MV-4-11 (cell line): Measurements from ENCODE around the gene C4BPB.
A peak's percentile ranks its signal among the peaks of the same experiment; 100 is the strongest.
"Not testable (repeated sequence)": the region's sequence is repeated elsewhere in the genome, so short reads cannot be mapped to it uniquely, and the experiment has no call there.

Experiments used
- DNase-seq: peaks from one replicate; lab custom pipeline; 2025; lab: John Stamatoyannopoulos, UW

C4BPB gene, protein sequence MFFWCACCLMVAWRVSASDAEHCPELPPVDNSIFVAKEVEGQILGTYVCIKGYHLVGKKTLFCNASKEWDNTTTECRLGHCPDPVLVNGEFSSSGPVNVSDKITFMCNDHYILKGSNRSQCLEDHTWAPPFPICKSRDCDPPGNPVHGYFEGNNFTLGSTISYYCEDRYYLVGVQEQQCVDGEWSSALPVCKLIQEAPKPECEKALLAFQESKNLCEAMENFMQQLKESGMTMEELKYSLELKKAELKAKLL

DNA sequence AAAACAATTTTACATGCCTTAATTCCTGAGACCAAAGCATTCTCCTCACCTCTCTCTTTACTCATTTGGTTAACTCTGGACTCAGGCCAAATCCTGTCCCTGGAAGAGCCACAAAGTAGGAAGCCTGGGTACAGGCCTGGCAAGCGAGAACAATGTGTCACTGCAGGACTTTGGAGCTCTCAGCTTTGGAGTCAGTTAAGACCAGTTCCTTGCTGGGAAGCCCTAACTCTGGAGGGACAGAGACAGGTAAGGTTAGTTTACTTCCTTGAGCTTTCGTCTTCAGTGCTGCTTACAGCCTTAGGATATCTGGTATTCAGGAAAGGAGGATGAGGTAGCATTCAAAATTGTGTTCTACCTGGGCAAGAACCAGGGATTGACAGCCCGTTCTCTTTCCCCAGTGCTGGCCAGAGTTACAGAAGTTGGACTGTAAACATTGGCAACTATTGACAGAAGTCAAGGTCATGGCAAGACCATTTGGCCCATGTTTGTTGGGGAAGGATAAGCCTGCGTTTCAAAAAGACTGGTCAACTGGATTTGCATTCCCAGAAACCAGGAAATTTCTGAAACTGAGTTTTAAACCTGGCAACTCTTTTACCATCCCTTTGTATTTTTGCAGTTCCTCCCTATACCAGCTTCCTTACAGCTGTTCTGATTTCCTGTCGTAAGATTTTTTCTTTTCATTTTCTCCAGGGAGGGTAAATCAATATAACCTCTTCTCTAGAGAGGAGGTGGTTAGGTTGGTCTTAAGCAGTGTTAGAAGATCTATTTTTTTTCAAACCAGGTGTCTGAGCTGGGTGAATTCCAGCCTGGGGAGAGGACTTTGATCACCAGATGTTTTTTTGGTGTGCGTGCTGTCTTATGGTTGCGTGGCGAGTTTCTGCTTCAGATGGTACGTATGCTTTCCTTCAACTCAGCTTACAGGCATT is at the start of gene C4BPB:
C4BPB (plus strand) TSS at position 160 of the 926 bp plus-strand sequence; CDS start at position 832, 672 bp downstream.
- no peak for DNase-seq

DNA sequence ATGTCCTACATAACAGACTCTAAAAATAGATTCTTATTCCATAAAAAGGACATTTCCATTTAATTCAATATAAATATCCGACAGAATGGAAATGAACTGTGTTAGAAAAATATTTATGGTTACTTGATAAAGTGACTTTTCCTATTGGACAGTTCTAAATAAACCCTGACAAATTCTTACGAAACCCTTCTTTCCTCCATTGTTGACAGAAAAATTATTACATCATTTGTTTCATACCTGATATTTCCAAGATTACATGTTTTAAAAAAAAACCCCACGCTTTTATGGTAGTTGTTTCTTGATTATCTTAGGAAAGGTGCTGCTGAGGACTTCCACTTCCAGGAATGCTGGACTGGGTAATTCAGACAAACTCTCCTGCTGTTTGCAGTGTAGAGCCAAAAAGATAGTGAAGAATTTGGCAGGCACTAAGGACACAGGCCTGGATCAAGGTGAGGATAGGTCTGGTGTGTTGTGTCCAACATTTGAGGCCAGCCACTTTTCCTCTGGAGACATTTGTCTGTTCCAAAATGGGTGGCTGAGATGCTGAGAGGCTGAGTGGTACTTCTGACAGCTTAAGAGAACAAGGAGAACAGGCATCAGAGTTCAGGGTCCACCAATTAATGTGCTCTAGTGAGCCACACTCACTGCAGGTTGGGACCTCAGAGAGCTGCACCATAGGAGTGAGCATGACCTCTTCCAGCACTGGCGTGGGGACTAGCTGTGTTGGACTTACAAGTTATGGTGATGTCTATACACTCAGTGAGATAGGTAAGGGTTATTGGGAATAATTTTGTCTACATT is 49.1 kb upstream of the C4BPB start:
- DNase-seq = no peak

DNA sequence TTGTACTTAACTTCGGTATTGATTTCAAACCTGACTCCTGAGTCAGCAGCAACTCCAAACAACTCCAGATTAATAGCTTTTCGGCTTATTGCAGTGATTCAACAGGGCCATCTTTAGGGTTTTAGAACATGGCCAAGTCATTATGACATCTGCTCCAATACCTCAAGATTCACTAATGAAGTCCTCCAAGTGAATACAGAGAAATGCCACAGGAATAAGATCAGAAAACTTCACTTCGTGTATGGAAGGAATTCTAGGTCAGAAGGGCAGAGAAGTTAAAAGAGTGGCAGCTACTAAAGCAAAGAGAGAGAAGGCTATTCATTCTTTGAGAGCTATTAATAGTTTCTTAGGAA is 48.5 kb upstream of the C4BPB start:
- no peak for DNase-seq

DNA sequence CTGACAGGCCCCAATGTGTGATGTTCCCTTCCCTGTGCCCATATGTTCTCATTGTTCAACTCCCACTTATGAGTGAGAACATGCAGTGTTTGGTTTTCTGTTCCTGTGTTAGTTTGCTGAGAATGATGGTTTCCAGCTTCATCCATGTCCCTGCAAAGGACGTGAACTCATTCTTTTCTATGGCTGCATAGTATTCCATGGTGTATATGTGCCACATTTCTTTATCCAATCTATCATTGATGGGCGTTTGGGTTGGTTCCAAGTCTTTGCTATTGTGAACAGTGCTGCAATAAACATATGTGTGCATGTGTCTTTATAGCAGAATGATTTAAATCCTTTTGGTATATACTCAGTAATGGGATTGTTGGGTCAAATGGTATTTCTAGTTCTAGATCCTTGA is 47.3 kb upstream of the C4BPB start:
- not testable (repeated sequence) for DNase-seq

DNA sequence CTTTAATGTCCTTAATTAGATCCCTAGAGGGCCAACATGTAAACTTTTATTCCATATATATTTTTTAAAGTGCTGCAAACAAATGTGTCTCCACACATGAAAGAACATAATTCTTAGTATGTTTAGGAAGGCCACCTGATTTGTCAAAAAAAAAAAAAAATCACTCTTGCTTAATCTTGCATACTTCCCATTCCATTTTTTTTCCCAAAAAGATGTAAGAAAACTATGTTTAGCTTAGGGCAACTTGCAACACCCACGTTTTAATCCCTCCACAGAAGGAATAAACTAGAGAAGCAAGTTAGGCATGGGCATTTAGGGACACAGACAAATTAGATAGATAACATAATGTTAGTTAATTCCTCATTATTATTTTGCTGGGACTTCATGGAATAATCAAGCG is 43.2 kb upstream of the C4BPB start:
- no peak for DNase-seq

DNA sequence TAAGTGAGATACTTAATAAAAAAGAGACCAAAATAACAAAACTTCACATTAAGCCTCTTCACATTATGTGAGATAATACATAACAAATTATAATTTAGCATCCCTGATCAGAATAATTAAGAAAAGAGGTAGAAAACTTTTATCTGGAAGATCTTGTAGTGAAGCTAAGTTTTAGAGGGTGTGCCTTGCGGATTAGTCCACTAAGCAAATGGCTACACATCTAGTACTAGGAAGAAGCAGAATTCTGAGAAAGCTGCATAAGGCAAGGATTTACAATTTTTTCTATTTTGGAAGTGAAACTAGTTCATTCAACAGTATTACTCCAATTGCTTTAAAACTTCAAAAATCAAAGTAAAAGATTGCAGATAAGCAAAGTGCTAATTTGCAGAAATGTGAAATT is 41.2 kb upstream of the C4BPB start:
- DNase-seq = peak; percentile 10

DNA sequence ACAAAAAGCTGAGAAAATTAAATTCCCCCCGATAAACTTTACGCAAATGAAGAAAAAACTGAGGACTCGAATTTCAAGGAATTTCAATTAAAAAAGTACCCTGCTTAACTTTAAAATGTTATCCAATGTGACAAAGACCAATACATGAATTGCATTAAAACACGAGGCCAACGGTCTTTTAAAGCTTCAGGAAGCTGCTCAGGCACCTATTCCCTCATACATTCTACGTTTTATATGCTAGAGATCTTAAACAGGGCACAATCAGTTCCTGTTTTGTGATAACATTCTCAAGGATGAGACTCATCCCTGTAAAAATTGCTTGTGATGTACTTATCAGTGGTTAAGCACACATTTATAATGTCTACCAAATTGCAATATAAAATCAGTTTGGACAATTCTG is 40.6 kb upstream of the C4BPB start:
- no peak for DNase-seq

DNA sequence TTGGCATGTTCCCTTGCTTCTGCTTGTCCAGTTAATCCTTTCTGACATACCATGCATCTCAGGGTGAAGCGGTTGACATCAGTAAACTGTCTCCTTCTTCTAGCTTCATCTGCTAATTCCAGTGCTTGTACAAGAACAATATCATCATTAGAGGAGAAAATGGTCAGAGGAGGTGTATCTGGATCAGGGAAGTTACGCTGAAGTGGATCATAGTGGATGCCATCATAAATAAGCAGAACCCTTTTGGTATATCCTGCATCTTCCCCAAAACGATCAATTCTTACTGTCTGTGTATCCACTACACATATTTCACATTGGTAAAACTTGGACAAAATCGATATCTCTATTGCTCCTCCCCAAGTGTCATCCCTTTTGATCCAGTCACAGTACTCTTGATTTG is 39.6 kb upstream of the C4BPB start:
- no peak for DNase-seq

DNA sequence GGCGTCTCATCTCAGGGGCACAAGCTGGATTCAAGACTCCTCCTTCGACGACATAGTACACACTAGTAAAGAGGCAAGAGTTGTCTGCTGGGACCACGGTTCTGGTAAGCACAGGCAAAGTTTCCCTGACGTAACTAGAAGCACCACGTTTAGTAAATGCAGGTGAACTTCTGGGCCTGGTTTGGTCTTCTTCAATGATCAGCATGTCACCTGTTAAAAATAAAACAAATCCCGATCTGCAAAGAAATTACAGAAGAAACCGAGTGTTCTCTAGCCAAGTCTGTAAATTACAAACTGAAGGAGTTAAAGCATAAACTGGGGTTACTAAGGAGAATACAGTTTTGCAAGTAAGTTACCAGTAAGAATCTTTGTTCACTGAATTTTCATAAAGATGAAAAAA is 39.1 kb upstream of the C4BPB start:
- DNase-seq = no peak

DNA sequence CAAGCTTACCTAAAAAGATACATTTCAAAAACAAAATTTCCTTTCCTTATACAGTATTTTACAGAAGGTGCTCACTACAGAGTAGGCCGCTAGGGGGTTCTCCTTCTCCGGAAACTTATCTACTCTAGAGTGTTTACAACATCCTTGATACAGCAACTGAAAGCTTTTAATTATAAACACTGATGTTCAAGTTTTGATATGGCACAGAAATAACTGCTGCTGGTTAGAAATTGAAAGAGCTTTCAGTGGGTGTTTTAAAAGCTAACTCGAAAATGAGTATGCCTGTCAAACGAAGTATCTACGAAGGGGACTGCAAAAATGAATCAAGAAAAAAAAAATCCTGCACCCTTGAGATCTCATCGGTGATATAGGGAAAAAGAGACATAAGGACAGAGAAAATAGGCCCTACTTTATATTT is 38.7 kb upstream of the C4BPB start:
- peak; percentile 67 for DNase-seq

DNA sequence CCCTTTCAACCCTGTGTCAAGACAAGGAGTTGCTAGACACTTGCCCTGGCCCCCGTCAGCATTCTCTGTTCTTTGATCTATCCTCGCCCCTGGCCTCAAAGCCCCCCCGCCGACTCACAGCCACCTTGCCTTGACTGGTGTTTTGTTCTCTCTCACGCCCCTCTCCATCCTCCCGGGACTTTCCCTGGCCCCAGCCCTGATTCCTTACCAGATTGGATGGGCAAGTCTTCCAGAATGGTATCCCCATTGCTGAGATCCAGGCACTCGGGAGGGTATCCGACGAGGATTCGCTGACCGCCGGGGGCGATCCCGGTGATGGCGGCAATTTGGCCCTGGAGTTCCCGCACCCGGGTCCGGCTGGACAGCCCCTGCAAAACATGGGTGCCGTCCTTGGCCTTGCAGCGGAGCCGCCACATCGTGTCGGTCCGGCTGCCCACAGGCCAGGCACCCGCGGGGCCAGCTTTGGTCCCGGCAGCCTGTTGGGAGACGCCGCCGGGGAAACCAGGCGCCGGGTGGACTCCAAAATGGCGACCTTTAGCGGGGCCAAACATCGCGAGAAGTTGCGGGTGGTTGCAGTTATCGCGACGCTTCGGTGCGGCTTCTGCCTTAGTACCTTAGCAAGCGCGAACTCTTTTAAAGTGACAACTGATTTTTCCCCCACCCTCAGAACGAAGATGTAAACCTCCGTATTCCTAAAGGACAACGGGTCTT is 38.0 kb upstream of the C4BPB start:
- peak; percentile 83 for DNase-seq

DNA sequence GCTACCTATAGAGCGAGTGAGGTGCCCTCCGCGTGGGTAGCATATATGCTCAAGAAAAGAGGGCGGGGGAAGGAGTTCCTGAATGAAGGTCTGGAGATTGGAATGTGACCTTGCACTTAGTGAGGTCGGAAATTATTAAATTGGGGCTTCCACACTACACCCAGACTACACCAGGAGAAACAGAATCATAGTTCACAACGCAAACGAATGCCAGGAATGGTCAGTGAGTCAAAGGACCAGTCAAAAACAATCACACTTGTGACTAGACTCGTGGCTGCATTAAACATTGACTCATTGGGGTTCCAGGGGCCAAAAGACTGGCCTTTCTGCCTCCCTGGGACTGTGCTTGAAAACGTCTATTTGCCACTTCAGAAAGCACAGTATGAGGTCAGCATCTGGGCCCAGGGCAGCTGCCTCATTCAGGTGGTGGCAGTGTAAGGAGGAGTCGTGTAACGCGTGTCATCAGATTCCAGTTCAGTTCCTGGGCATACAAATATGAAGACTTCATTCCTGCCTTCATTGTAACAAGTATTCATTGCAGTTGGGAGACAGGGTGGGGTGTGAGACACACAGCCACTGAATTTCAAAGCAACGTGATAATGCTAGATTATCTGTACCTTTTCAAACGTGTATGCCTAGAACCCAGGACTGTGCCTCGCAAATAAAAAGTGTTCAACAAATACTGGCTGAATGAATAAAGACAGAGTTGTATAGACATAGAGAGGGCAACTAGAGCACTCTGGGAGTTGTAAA is 37.3 kb upstream of the C4BPB start, which contains the start of gene YOD1:
YOD1 (minus strand) TSS at position 18 of the 753 bp plus-strand sequence. CDS start 178 bp downstream, outside the sequence.
- no peak for DNase-seq

DNA sequence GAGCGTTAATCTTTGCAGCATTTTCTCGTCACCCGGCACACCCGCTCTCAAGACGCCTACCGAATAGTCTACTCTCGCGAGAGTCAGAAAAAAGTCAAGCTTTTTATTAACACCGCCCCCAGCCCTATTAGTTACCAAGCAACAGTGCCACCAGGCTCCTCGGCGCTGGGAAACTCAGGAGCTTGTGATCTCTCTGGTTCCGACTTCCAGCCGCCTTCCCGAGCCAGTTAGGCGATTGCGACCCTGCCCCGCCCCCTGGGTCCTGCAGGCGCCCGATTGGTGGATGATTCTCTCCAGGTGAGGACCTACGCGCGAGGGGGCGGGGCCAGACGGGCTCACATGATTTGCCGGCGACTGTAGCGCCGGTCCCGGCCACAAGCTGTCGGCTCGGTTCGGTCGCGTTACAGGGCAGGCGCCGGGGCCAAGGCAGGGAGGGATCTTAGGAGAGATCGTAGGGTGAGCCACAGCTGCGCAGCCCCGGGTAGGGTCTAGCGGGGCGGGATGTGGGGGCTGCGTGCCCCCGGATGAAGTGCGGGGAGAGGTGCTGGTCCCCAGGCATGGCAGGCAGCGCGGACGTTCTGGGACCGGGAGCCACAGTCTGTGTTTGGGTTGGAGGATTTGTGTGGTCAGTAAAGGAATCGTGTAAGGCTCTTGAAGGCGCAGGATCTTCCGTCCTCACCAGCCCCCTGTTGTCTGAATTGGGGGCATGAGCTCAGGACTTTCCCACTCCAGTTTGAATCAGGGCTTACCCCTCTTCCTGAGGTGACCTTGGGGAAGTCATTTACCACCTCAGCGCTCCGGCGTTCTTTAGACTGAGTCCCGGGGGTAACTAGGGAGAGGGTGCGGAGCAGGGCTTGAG is 35.5 kb upstream of the C4BPB start, which contains the start of gene PFKFB2:
PFKFB2 (plus strand) TSS at position 365 of the 859 bp plus-strand sequence. CDS start 1,443 bp downstream, outside the sequence.
- peak; percentile 74 for DNase-seq

DNA sequence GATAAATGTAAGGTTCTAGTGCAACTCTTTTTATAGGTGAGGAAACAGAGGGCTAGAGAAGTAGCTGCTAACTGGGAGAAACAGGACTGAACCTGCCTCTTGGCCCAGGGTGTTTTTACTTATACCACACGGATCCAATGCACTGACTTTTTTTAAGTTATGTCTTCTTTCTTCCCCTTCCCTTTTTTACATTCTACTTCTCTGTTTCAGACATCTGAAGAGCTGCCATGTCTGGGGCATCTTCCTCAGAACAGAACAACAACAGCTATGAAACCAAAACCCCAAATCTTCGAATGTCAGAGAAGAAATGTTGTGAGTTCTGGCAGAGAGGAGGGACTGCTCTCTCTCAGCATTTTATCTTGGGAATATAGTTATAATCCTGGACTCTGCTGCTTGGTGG is 34.2 kb upstream of the C4BPB start:
- peak; percentile 79 for DNase-seq

DNA sequence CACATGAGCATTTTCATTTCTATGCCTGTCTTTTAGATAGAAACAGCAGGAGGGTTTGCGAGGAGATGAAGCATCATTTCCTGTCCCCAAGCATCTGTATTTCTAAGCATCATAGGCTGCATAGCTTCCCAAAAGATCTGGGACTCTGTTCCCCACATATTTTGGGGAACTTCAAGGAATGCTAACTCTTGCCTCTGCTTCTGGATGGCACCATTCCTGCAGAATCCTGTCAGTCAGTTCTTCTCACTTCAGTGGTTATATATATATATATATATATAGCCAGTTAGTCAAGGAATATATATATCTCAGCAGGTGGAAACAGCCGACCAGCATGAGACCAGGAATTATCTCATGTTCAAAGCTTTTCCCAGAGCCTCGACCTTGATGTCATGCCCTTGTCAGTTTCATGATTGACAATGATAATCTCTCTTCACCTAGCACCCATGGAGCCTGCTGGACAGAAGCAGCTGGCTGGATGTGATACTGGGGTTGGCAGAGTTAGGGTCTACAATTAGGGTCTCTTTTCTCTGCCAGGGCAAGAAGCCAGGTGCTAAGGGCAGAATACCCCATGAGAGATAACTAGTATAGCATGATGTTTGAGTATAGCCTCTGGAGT is 33.2 kb upstream of the C4BPB start:
- DNase-seq = no peak

DNA sequence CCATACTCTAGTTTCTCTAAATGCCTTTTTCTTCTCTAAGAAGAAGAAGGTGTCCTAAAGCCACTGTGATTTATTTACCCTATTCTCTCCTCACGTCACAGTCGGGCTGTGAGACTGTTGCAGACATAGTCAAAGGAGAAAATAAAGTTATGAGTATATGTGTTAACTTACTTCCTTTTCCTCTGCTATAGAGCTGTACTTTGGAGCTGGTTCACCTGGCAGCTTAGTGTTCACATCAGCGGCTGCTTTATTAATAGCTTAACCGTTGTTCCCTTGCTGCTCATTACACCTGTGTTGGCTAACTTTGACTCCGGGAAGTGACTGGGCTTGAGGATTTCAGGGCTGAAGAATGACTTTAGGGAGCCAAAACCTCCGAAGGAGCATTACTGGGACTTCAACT is 32.0 kb upstream of the C4BPB start:
- no peak for DNase-seq

DNA sequence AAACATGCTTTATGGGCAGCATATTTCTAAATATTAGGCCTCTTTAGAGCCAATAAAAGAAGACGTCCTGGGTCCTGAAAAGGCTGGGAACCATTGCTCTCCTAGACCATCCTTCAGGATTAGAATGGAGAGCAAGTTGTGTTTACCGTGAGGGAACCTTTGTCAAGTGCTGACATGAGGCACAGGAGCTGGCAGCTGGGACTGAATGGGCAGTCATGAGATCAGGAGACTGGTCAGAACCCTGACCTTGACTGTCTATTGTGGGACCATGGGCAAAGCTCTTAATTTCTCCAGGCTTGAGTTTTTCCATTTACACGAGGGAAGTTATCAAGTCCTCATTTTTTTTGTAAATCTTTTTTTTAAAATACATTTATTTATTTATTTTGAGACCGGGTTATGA is 30.4 kb upstream of the C4BPB start:
- no peak for DNase-seq

DNA sequence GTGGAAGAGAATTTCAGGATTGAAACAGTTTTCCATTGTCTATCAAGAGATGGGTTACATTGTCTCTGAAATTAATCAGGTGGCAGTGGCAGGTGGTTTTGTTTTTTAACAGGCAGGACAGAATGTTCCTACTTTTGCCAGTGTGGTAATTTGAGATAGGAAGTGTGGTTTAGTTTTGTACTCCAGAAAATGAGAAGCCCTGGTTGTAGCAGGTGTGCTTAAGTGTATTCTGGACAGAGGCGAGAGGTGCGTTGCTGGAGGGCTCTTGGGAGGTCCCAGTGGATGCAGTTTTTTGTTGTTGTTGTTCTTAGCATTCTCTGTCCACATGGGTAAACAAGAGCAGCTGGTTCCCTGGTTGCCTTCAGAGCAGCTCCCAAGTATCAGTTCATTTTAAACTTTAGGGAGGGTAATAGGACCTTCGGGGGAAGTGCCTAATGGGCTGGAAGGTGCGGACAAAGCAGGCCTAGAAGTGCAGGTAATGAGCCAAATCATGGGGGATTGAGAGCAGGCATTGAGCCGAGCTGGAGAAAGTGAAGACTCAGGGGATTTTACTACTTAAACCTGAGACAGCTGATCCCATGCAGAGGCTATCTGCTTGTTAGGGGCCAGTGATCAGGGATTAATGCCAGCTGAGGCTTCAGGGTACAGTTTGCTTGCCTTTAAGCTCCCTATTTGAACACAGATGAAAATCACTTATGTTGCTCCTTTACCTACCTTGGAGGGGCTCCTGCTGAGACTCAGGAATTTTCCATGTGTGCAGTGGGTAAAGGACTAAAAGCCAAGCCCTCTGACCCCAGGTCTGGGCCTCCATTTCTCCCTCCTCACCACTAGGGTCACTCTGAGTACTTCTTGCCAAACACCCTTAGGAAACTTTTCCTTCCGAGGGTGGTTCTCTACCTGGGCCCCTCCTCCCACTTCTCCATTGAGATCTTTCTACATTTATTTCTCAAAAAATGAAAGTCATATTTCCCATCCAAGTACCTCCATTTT is 29.5 kb upstream of the C4BPB start:
- no peak for DNase-seq
